Esophagus squamous epithelium (tissue), 5 donors: Measurements from ENCODE around the gene TRAF3. TPM values are rescaled to one million over a fixed set of nuclear protein-coding genes. Genes with fewer than 3 reads are reported as not detected.

ENCODE experiments used
- DNase-seq: peaks from one replicate; lab custom pipeline; 2025; lab: John Stamatoyannopoulos, UW
- H3K27ac ChIP-seq, 4 donors: fragments of 200-600 bp; sonication (generic); one replicate each; pipeline ENCODE4 v1.5.1; 2016 to 2019; ENCODE audit warnings: mild to moderate bottlenecking in 1 of 4
- H3K27me3 ChIP-seq, 4 donors: fragments of 200-600 bp; sonication (generic); 1 replicate in 3 of 4; 2 replicates in 1 of 4; pipeline versions ENCODE4 v1.5.1 to v1.6.0; 2017 to 2021; ENCODE audit warnings: antibody characterized with exemption in 1 of 4
- H3K36me3 ChIP-seq, 3 donors: fragments of 200-600 bp; sonication (generic); one replicate each; pipeline ENCODE4 v1.5.1; 2016 to 2019
- H3K4me1 ChIP-seq, 3 donors: fragments of 200-600 bp; sonication (generic); one replicate each; pipeline ENCODE4 v1.5.1; 2017 to 2019
- H3K4me3 ChIP-seq, 4 donors: fragments of 200-600 bp; sonication (generic); 1 replicate in 3 of 4; 2 replicates in 1 of 4; pipeline ENCODE4 v1.5.1; 2016 to 2019; ENCODE audit warnings: mild to moderate bottlenecking in 2 of 4, moderate library complexity in 1 of 4
- H3K9me3 ChIP-seq, 3 donors: fragments of 200-600 bp; sonication (generic); one replicate each; pipeline ENCODE4 v1.5.1; 2016 to 2019
- POLR2A ChIP-seq, 4 donors: fragments of 450-650 bp; IDR thresholded peaks; one replicate each; pipeline ENCODE4 v1.6.1; 2017; ENCODE audit warnings: antibody characterized with exemption in 4 of 4, mild to moderate bottlenecking in 4 of 4, moderate library complexity in 3 of 4
- WGBS, 2 donors: methylation state at CpG; one replicate each; pipeline ENCODE4 v1.1.5; 2018; 5-methylcytosine and 5-hydroxymethylcytosine counted together
- intact Hi-C: fragments of 100-400 bp; cut with DNase I; formaldehyde crosslinking; loops from one replicate; pipeline ENCODE4 v1.15.0; 2022
- total RNA-seq, 4 donors: library from RNA; depleted of rRNA; stranded (reverse); fragments of >200 nt; gene quantifications; one replicate each; pipeline ENCODE4 v1.1.0, GENCODE V29; 2016
- TF ChIP-seq, protein P1 (sequence below), 6 experiments: fragments of 450-650 bp in 4 of 6; fragments of 200-600 bp in 2 of 6; sonication (generic) in 2 of 6; IDR thresholded peaks; one replicate each; pipeline ENCODE4 v1.5.1; 2016 to 2019; ENCODE audit warnings: antibody characterized with exemption in 6 of 6, mild to moderate bottlenecking in 4 of 6, moderate library complexity in 4 of 6
- donor health status: DM: yes; HTN: yes; CAD: no.

Gene TRAF3
- total RNA-seq, 4 donors from 2014 or later, result 11.2 to 19.3 (median 13.2) TPM

DNA sequence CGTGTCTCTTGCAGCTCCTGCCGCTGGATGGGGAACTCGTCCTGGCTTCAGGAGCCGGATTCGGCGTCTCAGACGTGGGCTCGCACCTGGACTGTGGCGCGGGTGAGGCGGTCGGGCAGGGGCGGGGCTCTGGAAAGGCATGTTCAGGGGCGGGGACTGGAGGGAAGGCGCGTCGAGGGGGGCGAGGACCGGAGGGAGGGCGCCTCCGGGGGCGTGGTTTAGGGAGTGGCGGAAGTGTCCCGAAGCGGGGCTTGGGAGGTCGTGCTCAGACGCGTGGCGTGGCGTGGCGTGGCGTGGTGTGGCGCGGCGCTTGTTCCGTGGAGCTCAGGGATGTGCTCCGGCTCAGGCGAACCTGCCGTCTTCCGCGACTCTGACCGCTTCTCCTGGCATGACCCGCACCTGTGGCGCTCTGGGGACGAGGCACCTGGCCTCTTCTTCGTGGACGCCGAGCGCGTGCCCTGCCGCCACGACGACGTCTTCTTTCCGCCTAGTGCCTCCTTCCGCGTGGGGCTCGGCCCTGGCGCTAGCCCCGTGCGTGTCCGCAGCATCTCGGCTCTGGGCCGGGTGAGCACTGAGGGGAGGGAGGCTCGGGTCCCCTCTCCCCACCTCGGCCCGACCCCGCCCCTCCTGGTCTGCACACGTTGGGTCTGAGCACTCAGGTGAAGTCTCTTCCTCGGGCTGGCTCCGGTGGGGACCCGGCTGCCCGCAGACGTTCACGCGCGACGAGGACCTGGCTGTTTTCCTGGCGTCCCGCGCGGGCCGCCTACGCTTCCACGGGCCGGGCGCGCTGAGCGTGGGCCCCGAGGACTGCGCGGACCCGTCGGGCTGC is 151.4 kb downstream of the TRAF3 start:
- TF ChIP-seq, protein P1, sequence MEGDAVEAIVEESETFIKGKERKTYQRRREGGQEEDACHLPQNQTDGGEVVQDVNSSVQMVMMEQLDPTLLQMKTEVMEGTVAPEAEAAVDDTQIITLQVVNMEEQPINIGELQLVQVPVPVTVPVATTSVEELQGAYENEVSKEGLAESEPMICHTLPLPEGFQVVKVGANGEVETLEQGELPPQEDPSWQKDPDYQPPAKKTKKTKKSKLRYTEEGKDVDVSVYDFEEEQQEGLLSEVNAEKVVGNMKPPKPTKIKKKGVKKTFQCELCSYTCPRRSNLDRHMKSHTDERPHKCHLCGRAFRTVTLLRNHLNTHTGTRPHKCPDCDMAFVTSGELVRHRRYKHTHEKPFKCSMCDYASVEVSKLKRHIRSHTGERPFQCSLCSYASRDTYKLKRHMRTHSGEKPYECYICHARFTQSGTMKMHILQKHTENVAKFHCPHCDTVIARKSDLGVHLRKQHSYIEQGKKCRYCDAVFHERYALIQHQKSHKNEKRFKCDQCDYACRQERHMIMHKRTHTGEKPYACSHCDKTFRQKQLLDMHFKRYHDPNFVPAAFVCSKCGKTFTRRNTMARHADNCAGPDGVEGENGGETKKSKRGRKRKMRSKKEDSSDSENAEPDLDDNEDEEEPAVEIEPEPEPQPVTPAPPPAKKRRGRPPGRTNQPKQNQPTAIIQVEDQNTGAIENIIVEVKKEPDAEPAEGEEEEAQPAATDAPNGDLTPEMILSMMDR (IDR thresholded peaks at IDR 0.05), result peak in 1 of 6 experiments; percentile 3
- peak in 2 of 4 donors; percentile 20 to 67 for TF ChIP-seq POLR2A (IDR thresholded peaks at IDR 0.05)
- intact Hi-C loops, result loop anchor here (10.0 kb wide), 1 partner anchor 234 kb away; no protein-coding TSS in a partner anchor
- Histone ChIP-seq H3K36me3 (peaks cover 0 to 31% (median 9%) of the 10 kb centered on the region in 3 donors), H3K27me3 (peaks cover 0 to 68% (median 9%) of the 10 kb centered on the region in 4 donors), H3K27ac (peak overlapping the region; percentile 79 to 95 (median 92)), H3K4me1 (peaks cover 24 to 55% (median 33%) of the 10 kb centered on the region in 3 donors), H3K4me3 (peak overlapping the region; percentile 46 to 68 (median 51)), H3K9me3 (no peaks in the 10 kb centered on the region)
- peak; percentile 33 for DNase-seq
- WGBS, 2 donors, result 4% methylated on average over 9 of the region's 94 CpGs; no CpG with 5 or more reads in 1 of the 2 donors

DNA sequence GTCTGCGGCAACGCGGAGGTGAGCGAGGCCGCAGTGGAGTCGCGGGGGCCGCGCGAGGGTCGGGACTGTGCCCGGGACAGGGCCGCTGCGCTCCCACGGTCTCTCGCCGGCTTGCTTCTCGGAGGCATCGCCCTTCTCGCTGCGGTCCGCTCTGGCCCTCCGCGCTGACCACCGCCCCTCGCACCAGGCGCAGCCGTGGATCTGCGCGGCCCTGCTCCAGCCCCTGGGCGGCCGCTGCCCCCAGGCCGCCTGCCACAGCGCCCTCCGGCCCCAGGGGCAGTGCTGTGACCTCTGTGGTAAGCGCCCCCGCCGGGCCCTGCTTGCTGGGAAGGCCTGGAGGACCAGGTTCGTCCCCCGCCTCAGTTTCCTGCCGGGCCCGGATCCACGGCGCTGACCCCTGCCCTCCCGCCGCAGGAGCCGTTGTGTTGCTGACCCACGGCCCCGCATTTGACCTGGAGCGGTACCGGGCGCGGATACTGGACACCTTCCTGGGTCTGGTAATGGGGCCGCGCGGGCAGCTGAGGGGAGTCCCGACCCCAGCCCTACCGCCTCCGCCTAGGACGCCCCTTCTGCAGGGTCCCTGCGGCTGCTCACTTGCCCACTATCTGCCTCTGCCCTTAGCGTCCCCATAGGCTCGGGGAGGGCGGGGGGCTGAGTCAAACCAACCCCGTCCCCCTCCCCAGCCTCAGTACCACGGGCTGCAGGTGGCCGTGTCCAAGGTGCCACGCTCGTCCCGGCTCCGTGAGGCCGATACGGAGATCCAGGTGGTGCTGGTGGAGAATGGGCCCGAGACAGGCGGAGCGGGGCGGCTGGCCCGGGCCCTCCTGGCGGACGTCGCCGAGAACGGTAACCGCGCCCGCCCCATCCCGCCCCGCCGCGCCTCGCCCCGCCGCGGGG is 152.2 kb downstream of the TRAF3 start:
- DNase-seq, result no peak
- intact Hi-C loops, result loop anchor here (10.0 kb wide), 1 partner anchor 235 kb away; no protein-coding TSS in a partner anchor
- H3K9me3 ChIP-seq, result no peaks in the 10 kb centered on the region
- H3K27ac ChIP-seq, result peak overlapping the region in 3 of 4 donors; percentile 91 to 95 (median 92)
- H3K4me1 ChIP-seq, result peaks cover 20 to 52% (median 33%) of the 10 kb centered on the region in 3 donors
- no peak for TF ChIP-seq POLR2A (IDR thresholded peaks at IDR 0.05)
- TF ChIP-seq, protein P1 (IDR thresholded peaks at IDR 0.05), result peak in 1 of 6 experiments; percentile 9
- WGBS, 2 donors, result 0 to 3% methylated on average over 4 to 18 of the region's 94 CpGs
- peak overlapping the region; percentile 46 to 68 (median 51) for H3K4me3 ChIP-seq
- peaks cover 0 to 59% (median 4%) of the 10 kb centered on the region in 4 donors for H3K27me3 ChIP-seq
- peaks cover 0 to 40% (median 10%) of the 10 kb centered on the region in 3 donors for H3K36me3 ChIP-seq

DNA sequence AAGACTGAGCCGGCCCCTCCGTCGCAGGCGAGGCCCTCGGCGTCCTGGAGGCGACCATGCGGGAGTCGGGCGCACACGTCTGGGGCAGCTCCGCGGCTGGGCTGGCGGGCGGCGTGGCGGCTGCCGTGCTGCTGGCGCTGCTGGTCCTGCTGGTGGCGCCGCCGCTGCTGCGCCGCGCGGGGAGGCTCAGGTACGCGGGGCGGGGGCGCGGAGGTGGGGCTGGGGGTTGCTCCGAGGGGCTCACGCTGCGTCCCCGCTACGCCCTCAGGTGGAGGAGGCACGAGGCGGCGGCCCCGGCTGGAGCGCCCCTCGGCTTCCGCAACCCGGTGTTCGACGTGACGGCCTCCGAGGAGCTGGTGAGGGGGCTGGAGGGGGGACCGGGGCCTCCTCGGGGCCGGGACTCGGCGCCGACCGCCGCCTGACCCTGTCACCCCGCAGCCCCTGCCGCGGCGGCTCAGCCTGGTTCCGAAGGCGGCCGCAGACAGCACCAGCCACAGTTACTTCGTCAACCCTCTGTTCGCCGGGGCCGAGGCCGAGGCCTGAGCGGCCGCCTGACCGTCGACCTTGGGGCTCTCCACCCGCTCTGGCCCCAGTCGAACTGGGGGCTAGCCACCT is 153.0 kb downstream of the TRAF3 start:
- Histone ChIP-seq H3K36me3 (peaks cover 0 to 46% (median 10%) of the 10 kb centered on the region in 3 donors), H3K4me1 (peaks cover 20 to 52% (median 33%) of the 10 kb centered on the region in 3 donors), H3K4me3 (peak overlapping the region; percentile 46 to 68 (median 51)), H3K9me3 (no peaks in the 10 kb centered on the region), H3K27me3 (peaks cover 0 to 51% (median 4%) of the 10 kb centered on the region in 4 donors), H3K27ac (peak overlapping the region in 2 of 4 donors; percentile 91 to 95)
- 5 to 15% methylated on average over 4 to 8 of the region's 74 CpGs for WGBS, 2 donors
- intact Hi-C loops, result no loop called here
- DNase-seq, result no peak
- TF ChIP-seq POLR2A (IDR thresholded peaks at IDR 0.05), result no peak
- TF ChIP-seq, protein P1 (IDR thresholded peaks at IDR 0.05), result peak in 2 of 6 experiments; percentile 1 to 4

DNA sequence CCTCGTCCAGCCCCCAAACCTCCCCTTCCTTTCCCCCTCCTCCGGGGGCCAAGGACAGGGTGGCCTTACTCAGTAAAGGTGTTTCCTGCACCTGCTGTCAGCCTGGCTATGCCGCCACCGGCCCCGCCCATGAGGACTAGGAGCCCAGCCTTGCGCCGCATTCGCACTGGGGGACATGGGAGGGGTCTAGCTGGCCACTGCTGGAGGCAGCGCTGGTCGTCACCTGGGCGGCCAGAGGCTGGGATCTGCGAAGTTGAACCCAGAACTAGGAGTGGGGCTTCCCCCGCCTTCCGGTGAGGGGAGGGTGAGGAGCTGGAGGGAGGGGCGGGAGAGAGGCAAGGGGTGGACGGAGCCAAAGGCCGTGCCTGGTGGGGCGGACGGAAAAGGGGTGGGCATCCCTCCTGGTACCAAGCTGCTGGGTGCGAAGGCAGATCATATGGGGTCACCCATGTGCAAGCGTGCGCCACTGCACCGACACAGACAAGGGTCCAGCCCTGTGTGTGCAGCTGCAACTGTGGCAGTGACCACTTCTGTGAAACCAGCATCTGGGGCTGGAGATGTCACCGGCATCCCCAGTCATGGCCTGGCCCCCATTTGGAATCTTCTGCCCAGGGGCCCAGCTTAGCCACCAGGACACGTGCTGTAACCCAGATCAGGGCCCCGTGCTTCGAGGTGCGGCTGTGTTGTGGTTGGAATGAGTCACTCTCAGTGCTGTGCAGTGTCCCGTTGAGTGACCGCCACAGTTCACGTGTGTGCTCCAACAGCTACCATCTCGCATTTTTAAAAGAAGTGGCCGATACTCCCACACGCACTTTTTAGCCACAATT is 153.7 kb downstream of the TRAF3 start:
- WGBS, 2 donors, result 66 to 67% methylated on average over 11 to 17 of the region's 34 CpGs
- H3K27me3 ChIP-seq, result peaks cover 0 to 44% (median 4%) of the 10 kb centered on the region in 4 donors

More for the DNA sequence above, 153.7 kb downstream of the TRAF3 start:
- Histone ChIP-seq H3K4me1 (peaks cover 20 to 52% (median 33%) of the 10 kb centered on the region in 3 donors), H3K4me3 (peak overlapping the region; percentile 46 to 68 (median 51)), H3K9me3 (no peaks in the 10 kb centered on the region), H3K27ac (no peak overlapping the region), H3K36me3 (peaks cover 0 to 53% (median 10%) of the 10 kb centered on the region in 3 donors)
- TF ChIP-seq, protein P1 (IDR thresholded peaks at IDR 0.05), result no peak
- no peak for TF ChIP-seq POLR2A (IDR thresholded peaks at IDR 0.05)
- DNase-seq, result no peak
- intact Hi-C loops, result no loop called here
